Measurements from ENCODE around the gene BMP6. TPM values are rescaled to one million over a fixed set of nuclear protein-coding genes. Genes with fewer than 3 reads are reported as not detected.

BMP6 gene
- total and polyA plus RNA-seq, 2 donors from 2014 or later: 5.0 to 10.0 TPM

GRCh38 chr6:7906741-7907140 is 180.8 kb downstream of the BMP6 start:
- intact Hi-C loops (cut with DNase I): no loop called here
- Histone ChIP-seq H3K9ac (ENCODE audit: low read length in 3 of 3) (no peak overlapping the region), H3K27me3 (ENCODE audit: control insufficient read depth, insufficient read depth, low read length) (no peaks in the 10 kb centered on the region), H3K4me3 (ENCODE audit: low read length in 3 of 3) (no peak overlapping the region), H3K9me3 (ENCODE audit: control insufficient read depth in 2 of 3, insufficient read depth in 1 of 3, low read length in 3 of 3) (no peaks in the 10 kb centered on the region), H3K36me3 (ENCODE audit: control insufficient read depth in 2 of 3, insufficient read depth in 3 of 3, low read length in 3 of 3) (peaks cover 0 to 28% (median 21%) of the 10 kb centered on the region in 3 donors), H3K4me1 (ENCODE audit: control insufficient read depth in 2 of 3, insufficient read depth in 2 of 3, low read depth in 1 of 3, low read length in 3 of 3) (peaks cover 0 to 20% (median 17%) of the 10 kb centered on the region in 3 donors), H3K27ac (ENCODE audit: low read depth in 2 of 2, low read length in 2 of 2) (no peak overlapping the region)
- FAIRE-seq (no peak), DNase-seq (no peak)
- no peak for TF ChIP-seq CTCF (IDR thresholded peaks at IDR 0.05; ENCODE audit: borderline replicate concordance, extremely low read depth, insufficient read depth)

- no peak for TF ChIP-seq CTCF (IDR thresholded peaks at IDR 0.05; ENCODE audit: borderline replicate concordance, extremely low read depth, insufficient read depth)
- FAIRE-seq: no peak
- Histone ChIP-seq H3K27me3 (ENCODE audit: control insufficient read depth, insufficient read depth, low read length) (no peaks in the 10 kb centered on the region), H3K9ac (ENCODE audit: low read length in 3 of 3) (no peak overlapping the region), H3K27ac (ENCODE audit: low read depth in 2 of 2, low read length in 2 of 2) (no peak overlapping the region), H3K36me3 (ENCODE audit: control insufficient read depth in 2 of 3, insufficient read depth in 3 of 3, low read length in 3 of 3) (peaks cover 0 to 24% (median 17%) of the 10 kb centered on the region in 3 donors), H3K4me1 (ENCODE audit: control insufficient read depth in 2 of 3, insufficient read depth in 2 of 3, low read depth in 1 of 3, low read length in 3 of 3) (peaks cover 0 to 20% (median 17%) of the 10 kb centered on the region in 3 donors), H3K4me3 (ENCODE audit: low read length in 3 of 3) (no peak overlapping the region), H3K9me3 (ENCODE audit: control insufficient read depth in 2 of 3, insufficient read depth in 1 of 3, low read length in 3 of 3) (no peaks in the 10 kb centered on the region)
- no peak for DNase-seq
- intact Hi-C loops (cut with DNase I): no loop called here
Measured at GRCh38 chr6:7907159-7907558, 181.3 kb downstream of the BMP6 start.

GRCh38 chr6:7909323-7910276 is 183.7 kb downstream of the BMP6 start:
- H3K9ac ChIP-seq (ENCODE audit: low read length in 3 of 3): peak overlapping the region; percentile 0 to 64 (median 51)
- FAIRE-seq (no peak), DNase-seq (peak; percentile 53 to 88 (median 67))
- TF ChIP-seq CTCF (IDR thresholded peaks at IDR 0.05; ENCODE audit: borderline replicate concordance, extremely low read depth, insufficient read depth): no peak
- H3K4me3 ChIP-seq (ENCODE audit: low read length in 3 of 3): peak overlapping the region; percentile 32 to 74 (median 71)
- H3K4me1 ChIP-seq (ENCODE audit: control insufficient read depth in 2 of 3, insufficient read depth in 2 of 3, low read depth in 1 of 3, low read length in 3 of 3): peaks cover 0 to 20% (median 17%) of the 10 kb centered on the region in 3 donors
- intact Hi-C loops (cut with DNase I): no loop called here
- no peaks in the 10 kb centered on the region for H3K27me3 ChIP-seq (ENCODE audit: control insufficient read depth, insufficient read depth, low read length)
- peak overlapping the region; percentile 47 to 63 for H3K27ac ChIP-seq (ENCODE audit: low read depth in 2 of 2, low read length in 2 of 2)
- no peaks in the 10 kb centered on the region for H3K36me3 ChIP-seq (ENCODE audit: control insufficient read depth in 2 of 3, insufficient read depth in 3 of 3, low read length in 3 of 3)
- no peaks in the 10 kb centered on the region for H3K9me3 ChIP-seq (ENCODE audit: control insufficient read depth in 2 of 3, insufficient read depth in 1 of 3, low read length in 3 of 3)
